Stimulated activated CD8-positive, alpha-beta memory T cell treated with anti-CD3 and anti-CD28 coated beads, Interleukin-7, amount 100 ng/mL, for 48 hours (primary cell): Measurements from ENCODE around the gene EIF6.

Experiments used
- DNase-seq, 2 donors: peaks; one replicate each; pipeline ENCODE4 v3.0.0-alpha.2; 2020; ENCODE audit warnings: low read depth in 1 of 2; ENCODE audit errors: extremely low read depth in 1 of 2

EIF6 gene

DNA sequence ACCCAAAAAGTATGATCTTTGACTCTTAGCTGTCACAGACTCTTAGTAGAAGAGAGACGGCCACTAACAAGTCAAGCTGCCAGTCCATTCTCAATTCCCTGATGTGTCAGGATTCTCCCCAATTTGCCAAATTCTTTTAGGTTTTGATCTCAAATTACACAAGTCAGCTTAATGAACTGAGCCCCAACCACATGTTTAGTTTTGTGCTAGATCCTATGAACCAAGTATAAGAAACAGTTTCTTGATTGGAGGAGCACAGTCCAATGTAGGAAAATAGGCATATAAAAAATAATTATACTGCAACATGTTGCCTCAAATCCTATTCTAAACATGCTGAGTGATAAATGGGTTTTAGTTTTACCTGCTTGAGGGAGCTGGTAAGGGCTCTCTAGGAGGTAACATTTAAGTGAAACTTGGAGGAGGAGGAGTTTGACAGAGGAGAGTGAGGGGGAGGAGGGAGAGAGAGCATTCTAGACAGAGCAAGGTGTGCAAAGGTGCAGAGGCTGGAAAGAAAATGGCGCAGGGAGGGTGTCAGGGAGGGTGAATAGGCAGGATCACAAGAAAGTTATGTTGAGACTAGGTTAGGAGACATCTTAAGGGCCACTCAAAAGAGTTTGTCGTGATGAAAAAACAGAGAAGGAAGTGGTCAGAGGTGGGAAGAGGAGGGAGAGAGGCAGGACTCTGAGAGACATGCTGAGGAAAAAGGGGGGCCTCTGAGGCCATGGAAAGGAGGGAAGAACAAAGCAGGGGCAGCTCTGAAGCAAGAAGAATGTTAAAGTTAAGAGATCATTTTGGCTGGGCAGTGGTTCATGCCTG is 30.5 kb upstream of the EIF6 start:
- no peak for DNase-seq

DNA sequence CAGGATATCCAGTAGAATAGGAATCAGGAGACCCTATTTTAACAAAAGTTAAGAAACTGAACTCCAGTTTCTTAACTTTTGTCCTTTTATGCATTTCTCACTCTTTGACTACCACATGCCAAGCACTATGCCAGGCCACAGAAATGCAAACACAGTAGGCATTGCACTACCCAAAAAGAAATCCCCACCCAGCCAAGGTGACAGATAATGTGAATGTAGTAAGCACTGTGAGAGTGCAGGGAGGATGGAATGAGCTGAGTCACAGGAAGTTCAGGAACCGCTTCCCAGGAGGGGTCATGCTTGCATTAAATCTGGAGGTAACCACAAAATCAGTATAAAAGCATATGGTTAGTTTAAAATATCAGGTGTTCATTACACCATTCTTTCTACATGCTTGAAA is 27.7 kb upstream of the EIF6 start:
- peak in 1 of 2 donors; percentile 24 for DNase-seq

DNA sequence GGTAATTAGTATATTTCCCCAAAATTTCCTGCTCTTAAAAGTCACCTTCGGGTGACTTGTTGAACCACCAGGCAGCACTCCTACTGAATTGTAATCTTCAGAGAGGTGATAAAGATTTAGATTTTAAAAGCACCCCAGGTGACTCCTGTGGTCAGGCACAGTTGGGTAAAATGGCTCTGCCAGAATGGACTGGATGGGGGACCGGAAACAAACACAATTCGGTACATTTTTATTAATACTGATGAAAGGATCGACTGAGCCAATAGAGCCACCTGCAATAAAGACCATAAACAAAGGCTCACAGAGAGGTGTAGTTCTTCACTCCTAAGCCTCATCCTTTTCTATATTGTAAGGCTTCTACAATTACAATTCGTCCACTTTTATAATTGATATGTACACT is 27.2 kb upstream of the EIF6 start:
- DNase-seq = no peak

DNA sequence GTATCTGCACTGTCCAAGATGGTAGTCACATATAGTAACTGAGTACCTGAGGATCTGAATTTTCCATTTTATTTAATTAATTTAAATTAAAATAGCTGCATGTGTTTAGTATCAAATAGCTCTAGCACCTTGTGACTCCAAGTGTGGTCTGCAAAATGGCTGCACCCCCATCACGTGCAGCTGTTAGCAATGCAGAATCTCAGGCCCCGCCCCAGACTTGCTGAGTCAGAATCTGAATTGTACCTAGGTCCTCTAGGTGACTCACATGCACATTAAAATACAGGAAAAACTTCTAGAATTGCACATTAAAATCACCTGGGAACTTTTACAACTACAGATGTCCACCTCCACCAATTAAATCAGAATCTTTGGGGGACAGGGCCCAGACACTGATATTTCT is 26.8 kb upstream of the EIF6 start:
- DNase-seq = peak; percentile 45 to 89

DNA sequence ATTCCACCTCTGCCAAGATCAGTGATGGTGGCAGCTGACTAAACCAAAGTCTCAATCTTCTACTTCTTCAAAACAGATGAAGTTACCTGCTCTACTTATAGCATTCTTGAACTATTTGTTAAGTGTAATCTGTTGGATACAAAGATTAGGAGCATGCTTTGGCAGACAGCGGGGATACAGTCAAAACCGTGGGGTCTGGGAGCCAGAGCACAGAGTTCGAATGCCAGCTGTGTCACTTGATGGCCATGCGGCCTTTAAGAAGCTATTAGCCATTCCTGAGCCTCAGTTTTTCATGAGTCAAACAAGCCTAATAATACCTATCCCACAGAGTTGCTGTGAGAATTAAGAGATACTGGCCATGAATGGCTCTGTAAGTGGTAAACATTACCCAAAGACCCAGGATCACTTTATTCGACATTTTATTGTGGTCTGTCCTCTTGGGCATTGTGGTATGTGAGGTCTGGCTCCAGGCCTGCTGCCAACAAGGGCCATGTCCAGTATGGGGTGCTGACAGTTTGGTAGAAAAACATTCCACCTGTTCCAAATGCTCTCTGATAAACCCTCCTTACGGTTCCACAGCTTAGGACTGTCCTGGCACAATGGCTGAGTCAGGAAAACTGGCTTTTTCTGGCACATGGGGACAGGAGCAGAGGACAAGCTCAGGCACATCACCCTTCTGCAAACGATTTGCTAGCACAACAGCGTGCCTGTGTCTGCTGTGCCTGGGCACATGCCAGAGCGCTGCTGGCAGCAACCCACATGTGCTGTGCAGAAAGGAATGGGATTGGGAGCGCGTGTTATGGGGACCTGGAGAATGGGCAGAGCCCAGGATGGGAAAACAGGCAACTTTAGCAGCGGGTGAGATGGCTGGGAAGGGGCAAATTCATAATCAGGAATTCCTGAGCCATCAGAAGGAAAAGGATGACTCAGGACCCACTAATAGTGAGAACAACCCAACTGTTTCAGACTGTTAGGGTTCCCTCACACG is 23.4 kb upstream of the EIF6 start:
- DNase-seq = no peak

DNA sequence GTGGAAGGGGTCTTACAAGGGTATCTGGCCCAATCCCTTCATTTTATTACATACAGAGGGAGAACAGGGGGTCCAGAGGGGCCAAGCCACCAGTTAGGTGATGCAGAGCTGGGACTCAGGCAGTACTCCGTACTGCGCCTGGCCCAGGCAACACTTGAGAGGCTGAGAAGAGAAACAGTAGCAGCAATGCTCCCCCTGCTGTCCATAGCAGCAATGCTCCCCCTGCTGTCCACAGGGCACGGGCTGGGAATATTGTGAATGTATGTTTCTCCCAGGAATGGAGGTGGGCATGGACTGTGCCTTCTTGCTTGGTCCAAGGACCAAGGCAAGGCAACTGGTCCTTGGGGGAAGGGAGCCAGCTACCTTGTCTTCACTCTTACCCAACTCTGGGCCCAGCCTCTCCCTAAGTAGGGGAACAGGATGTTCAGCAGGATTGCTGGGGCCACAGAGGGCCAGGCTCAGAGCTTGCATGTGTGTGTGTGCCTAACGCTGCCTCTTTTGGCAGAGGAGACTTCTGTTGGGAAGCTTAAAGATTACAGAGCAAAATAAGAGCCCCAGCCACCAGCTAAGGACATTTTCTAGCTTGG is 22.5 kb upstream of the EIF6 start:
- DNase-seq = no peak

DNA sequence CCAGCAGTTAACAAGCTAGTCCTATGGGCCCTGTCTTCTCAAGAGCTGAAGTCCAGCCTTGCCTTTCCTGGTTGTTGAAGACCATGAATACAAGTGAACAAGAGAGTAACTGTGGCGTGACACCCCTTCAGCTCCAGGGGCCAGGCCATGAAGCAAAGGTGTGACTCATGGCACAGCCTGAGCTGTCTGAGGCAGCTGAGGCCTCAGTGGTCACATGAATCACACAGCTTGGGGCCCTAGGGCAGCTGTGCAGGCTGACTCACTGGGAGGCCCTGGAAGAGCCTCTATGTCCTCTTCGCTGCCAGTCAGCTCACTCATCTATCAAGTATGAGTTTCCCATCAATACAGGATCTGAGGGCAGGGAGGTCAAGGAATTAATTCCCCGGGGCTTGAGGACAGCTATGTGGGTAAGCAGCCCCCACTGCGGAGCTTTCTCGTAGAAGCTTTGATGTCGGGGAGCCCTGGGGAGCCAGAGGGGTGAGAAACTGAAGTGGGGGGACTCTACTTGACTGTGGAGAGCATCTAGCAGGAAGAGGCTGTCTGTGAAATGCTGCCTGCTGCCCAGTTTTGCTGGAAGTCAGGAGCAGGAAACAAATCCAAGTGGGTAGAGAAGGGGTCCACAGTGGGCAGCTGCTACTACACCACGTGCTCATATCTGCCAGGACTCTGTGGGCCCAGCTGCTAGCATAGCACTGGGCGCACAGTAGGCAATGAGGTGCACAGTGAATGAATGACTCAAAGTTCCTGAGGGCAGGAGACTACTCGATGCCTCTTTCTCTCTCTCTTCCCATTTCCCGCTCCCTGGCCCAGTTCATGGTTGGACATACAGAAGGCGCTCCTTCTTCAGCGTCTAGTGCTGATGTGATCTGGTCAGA is 21.3 kb upstream of the EIF6 start:
- DNase-seq = peak; percentile 69 to 91

DNA sequence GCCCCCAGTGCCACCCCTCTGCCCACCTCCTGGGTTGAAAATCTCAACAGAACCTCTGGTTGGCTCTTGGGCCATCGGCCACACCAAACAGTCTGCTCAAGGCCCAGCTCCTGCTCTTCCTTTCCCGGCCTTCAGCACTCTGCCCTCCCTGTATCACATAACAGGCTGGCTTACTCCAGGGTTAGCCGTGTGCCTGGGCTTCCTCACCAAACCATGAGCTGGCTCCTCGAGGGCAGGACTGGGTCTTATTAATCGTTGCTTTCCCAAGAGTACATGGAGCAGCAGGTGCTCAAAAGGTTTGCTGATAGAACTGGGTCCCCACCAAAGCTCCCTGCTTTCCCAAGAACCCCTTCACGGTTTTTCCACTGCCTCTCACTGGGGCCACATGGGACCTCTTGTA is 20.4 kb upstream of the EIF6 start:
- no peak for DNase-seq

DNA sequence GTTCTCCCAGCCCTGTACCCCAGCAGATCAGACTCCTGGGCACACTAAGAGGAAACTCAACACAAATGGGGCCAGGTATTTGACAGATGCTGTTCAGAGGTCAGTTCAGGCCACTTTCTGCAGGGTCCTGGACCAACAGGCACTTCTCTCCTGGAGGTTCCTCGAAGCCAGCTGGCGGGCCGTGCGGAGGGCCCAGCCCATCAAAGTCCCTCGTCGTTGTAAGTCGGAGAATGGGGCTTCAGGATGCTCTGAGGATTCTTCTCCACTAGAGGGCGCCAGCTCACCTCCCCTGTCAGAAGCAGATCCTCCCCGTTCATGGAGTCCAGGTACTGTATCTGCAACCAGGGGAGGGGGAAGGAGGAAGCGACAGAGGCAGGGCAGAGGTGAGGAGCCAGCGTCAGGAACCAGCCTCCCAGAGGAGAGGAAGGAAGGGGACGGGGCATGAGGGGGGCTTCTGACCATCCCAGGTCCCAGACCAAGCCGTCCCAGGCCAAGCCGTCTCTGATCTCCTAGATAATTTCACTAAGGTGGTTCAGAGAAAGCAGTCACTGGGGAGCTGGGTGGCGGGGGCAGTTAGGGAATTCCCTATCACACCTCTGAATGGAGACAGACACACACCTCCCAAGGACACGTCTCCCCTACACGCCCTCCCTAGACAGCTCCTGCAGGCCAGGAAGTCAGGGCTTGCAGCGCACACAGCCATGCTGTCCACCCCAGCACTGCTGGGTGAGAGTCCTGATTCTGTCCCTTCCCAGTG is 19.3 kb upstream of the EIF6 start:
- DNase-seq = peak; percentile 61 to 78

DNA sequence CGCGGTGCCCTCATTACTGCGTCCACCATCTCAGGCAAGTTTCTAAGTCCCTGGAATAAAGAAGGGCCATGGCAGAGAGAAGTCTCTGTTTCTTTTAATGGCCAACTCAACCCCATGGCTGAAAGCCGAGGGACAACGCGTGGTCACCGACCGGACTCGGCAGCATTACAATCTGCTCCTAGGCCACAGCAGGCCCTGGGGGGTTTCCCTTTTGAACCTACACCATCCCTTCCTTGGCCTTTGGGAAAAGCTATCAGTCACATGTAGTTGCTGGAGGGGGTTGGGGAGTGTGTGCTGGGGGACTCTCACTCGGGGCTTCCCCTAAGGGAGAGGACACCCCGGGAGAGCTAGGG is 18.8 kb upstream of the EIF6 start:
- DNase-seq = no peak

DNA sequence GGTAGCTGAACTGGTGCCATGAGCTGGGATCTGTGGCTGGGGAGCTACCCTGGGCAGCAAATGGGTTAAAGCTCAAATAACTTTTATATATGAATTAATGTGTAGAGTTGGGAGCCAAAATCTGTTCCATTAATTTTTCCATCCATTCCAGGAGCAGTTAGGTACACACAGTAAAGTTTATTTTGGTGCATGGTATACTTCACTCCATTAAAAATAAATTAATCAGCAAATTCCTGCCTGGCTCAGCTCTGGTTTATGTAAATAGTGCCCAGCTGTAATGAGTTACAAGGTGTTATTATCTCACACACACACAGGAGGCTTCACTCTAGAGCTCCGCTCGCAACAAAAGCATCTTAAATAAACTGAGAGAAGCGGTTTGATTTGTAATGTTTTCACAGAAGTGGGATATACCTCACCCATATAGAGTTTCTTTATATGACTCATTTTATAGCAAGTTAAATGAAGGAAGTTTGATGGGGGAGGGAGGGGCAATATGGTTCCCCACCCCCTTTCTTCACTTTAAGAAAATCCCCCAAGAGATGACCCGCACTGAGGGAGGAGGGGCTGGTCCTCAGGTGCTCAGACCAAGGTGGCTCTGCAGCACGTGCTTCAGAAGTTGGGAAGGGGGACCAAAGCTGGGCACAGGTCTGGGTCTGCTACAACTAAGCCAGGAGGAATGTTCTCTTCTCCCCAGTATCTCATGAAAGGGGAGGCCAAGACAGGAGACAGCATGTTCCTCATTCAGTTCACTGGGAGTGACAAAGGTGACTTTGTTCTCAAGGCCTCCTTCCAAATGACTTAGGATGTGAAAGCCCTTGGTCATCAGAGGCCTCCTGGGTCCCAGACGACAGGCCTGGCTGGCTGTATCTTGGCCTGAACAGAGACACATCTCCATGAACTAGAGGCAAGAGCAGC is 18.1 kb upstream of the EIF6 start:
- DNase-seq = no peak

DNA sequence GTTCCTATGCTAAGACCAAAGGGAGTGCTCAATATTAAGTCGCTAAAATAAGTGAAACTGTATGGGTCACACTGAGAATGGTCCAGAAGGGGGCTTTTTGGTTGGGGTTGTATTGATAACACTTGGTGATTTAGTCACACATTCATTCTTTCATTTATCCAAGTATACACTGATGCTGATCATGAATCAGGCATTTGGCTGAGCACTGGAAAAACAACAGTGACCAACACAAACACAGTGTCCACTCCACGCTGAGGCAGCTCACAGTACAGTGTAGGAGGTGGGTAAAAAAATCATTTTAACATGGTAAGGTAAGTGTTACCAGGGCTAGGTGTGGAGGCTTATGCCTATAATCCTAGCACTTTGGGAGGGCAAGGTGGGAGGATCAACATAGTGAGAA is 16.9 kb upstream of the EIF6 start:
- no peak for DNase-seq

DNA sequence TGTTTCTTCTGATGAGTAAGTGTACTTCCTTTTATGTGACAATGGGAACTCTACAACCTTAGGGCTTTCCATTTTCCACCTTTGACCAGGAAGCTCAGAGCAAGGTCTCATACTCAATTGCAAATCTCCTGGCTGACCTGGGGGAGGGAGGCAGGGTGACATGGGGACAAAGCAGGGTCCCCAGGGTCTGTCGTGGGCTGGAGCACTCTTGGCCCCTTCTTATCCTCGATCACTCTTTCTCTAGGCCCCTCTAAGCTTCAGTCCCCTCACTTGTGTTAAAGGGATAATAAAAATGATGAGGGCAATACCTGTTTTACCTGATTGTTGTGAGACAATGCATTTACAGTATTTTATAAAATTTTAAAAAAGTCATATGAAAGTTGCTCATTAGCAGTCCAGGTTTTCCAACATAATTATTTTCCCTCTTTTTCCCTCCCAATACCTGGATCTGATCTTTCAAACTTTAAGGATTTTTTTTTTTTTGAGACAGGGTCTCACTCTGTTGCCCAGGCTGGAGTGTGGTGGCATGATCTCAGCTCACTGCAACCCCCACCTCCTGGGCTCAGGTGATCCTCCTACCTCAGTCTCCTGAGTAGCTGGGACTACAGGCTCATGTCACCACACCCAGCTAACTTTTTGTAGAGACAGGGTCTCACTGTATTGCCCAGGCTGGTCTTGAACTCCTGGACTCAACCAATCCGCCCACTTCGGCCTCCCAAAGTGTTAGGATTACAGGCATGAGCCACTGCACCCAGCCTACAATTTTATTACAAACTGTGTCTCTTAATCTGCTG is 16.1 kb upstream of the EIF6 start:
- no peak for DNase-seq

DNA sequence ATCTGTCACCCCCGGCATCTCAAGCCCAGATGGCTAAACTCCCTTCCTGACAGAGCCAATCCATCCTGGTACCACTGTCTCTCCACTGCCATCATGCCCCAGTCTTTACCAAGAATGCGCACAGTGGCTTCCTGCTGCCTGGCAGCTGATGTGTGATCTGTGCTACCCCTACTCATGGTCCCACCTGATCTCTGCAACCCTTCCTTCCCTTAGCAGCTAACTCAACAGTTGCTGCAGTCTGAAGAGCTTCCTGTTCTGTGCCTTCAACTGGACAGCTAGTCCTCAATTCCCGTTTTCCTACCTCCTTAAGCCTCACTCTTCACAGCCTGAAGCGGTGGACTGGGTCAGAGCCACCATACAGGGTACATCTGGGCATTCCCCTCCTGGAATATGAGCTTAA is 15.2 kb upstream of the EIF6 start:
- no peak for DNase-seq

DNA sequence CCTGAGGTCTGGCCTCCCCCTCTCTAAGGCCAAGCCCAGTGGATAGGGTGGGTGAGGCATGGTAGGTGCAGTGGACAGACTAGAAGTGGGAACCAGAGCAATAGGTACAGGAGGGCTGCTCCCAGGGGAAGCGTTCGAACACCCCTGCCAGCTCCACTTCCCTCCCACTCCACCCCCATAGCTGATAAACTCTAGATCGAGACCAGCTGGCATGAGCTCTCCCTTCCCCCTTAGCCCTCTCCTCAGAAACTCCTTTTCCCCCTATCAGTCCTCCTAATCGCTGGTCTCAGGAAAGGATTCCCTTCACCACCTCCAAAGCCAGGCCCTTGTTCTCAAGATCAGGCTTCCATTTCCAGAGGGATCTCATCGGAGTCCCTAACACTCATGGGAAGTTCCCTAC is 13.7 kb upstream of the EIF6 start:
- DNase-seq = no peak

DNA sequence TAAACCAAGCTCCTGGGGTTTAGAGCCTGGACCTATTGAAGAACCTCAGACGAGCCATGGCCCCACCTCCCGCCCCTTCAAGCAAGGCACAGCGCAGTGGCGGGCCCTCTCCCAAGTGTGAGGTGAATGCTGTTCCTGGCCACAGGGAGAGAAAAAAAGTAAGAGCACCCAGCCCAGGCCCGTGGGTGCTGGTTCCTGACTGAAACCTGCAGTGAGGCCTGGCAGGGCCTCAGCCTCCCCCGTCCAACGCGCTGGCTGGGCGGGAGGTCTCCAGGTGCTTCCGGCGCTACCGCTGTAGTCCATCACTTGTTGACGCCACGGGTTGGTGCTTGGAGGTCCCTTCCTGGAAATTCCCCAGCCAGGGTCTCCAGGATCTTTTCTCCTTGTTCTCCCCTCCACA is 13.2 kb upstream of the EIF6 start:
- DNase-seq = no peak

DNA sequence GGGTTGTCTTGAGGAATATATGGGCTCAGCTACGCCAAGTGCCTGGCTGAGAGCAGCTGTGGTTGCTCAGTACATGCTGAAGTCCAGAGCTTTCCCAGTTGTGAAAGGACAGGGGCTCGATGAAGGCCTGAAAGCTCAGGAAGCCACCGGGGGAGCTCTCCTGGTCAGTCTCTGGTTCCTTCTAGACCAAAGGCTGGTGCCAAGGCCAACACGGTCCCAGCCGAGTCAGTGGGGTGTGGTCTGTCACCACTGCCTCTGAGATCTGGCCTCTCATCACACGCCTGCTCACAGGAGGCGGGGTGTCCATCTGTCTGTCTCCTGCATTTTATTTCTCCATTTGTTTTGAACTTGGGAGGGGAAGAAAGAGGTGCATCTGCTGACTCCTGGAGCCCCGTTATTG is 12.6 kb upstream of the EIF6 start:
- no peak for DNase-seq

DNA sequence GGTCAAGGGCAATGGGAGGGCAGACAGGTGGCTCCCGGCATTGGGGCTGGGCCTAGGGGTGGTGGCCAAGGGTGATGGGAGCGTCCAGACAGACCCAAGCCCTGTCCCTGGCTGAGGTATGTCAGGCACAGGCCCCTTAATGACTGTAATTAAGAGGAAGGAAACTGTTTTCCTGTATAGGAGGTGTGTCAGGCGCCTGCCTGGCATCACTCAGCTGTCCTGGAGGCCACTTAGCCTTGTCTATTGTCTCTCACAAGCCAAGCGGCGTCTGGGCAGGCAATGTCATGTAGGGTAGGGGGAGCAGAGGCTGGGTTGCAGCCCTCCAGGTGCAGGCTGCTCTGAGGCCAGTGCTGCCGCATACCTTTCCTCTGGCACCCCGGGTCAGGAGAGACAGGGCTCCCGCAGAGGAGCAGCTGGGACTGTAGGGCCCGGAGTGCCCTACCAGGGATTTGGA is 11.6 kb upstream of the EIF6 start:
- DNase-seq = no peak
